Measurements from ENCODE around the gene RNF168.
"Not testable (repeated sequence)": the region's sequence is repeated elsewhere in the genome, so short reads cannot be mapped to it uniquely, and the experiment has no call there.

RNF168 gene

DNA sequence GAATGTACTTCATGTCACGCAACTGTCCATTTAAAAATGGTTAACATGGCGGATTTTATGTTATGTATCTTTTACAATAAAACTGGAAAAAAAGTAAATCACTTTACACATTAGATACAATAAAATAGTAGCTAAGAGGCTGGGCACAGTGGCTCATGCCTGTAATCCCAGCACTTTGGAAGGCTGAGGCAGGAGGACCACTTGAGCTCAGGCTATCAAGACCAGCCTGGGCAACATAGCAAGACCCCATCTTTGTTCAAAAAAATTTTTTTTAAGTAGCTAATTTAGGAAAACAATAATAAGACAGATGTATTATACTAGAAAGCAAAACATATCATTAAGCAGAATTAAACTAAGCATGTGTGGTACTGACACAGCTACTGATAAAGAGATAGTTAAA lies 11.5 kb downstream of the RNF168 start:
- ChIA-PET CTCF (interaction anchor here (0.9 kb wide), 1 partner anchor 36 kb away, joined by 3 read pairs; no protein-coding TSS in a partner anchor), POLR2A (no interaction called here)

DNA sequence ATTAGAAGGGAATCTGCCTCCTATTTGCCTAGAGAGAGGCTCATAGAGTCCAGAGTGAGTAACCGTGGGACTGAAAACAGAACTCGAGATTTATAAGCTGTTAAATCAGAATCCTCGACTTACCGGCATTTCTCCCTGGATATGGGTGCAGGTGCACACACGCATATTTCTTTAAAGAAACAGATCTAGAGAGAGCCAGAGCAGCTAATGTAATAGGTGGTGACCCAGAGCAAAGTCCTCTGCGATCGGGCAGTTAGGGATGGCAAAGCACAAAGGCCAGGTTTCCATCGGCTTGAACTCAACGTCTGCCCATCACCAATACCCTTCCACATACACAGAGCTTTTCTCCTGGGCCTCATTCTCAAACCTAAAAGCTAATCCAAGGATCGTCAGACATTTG lies 13.8 kb downstream of the RNF168 start:
- ChIA-PET CTCF (interaction anchor here (1.1 kb wide), 1 partner anchor 12 kb away, joined by 3 read pairs; no protein-coding TSS in a partner anchor), POLR2A (interaction anchor here (0.7 kb wide), 1 partner anchor 25 kb away, joined by 3 read pairs; no protein-coding TSS in a partner anchor)
- H3K4me3 ChIP-seq (ENCODE audit: low read depth, low read length), result no peak overlapping the region
- TF ChIP-seq, protein P1, sequence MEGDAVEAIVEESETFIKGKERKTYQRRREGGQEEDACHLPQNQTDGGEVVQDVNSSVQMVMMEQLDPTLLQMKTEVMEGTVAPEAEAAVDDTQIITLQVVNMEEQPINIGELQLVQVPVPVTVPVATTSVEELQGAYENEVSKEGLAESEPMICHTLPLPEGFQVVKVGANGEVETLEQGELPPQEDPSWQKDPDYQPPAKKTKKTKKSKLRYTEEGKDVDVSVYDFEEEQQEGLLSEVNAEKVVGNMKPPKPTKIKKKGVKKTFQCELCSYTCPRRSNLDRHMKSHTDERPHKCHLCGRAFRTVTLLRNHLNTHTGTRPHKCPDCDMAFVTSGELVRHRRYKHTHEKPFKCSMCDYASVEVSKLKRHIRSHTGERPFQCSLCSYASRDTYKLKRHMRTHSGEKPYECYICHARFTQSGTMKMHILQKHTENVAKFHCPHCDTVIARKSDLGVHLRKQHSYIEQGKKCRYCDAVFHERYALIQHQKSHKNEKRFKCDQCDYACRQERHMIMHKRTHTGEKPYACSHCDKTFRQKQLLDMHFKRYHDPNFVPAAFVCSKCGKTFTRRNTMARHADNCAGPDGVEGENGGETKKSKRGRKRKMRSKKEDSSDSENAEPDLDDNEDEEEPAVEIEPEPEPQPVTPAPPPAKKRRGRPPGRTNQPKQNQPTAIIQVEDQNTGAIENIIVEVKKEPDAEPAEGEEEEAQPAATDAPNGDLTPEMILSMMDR (IDR thresholded peaks at IDR 0.05; ENCODE audit: insufficient read depth, low read length, missing control alignments), result no peak
- no peak for DNase-seq (ENCODE audit: low read depth, low spot score)

More for the DNA sequence above, 11.5 kb downstream of the RNF168 start:
- H3K4me3 ChIP-seq (ENCODE audit: low read depth, low read length), result no peak overlapping the region
- TF ChIP-seq, protein P1 (IDR thresholded peaks at IDR 0.05; ENCODE audit: insufficient read depth, low read length, missing control alignments), result no peak
- no peak for DNase-seq (ENCODE audit: low read depth, low spot score)

DNA sequence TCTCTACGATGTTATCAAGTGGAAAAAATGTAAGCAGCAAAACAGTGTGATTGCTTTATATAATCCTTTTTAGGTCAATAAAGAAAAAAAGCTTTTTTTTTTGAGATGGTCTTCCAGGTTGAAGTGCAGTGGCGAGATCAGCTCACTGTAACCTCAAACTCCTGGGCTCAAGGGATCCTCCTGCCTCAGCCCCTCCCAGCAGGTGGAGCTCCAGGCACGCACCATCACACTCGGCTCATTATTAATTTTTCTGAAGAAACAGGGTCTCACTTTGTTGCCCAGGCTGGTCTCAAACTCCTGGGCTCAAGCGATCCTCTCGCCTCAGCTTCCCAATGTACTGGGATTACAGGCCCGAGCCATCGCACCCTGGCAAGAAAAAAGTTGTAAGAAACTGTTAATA lies 17.3 kb downstream of the RNF168 start:
- ChIA-PET POLR2A (no interaction called here), CTCF (interaction anchor here (0.8 to 1.6 kb wide), 5 partner anchors 10 to 232 kb away, joined by 3 to 5 read pairs (median 4); partner anchors contain the start of gene SMCO1)
- DNase-seq (ENCODE audit: low read depth, low spot score), result no peak
- TF ChIP-seq, protein P1 (IDR thresholded peaks at IDR 0.05; ENCODE audit: insufficient read depth, low read length, missing control alignments), result peak; percentile 6
- no peak overlapping the region for H3K4me3 ChIP-seq (ENCODE audit: low read depth, low read length)

DNA sequence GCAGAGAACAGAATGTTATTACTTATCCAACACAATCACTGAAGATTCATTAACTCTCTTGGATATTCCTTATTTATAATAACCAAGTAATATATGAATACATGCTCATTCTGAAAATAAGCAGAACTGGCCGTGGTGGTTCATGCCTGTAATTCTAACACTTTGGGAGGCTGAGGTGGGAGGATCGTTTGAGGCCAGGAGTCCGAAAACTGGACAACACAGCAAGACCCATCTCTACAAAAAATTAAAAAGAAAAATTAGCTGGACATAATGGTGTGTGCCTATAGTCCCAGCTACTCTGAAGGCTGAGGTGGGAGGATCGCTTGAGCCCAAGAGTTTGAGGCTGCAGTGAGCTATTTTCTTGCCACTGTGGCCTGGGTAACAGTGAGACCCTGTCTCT lies 25.9 kb downstream of the RNF168 start:
- TF ChIP-seq, protein P1 (IDR thresholded peaks at IDR 0.05; ENCODE audit: insufficient read depth, low read length, missing control alignments), result no peak
- CTCF ChIA-PET, result no interaction called here
- no peak overlapping the region for H3K4me3 ChIP-seq (ENCODE audit: low read depth, low read length)
- POLR2A ChIA-PET, result no interaction called here
- DNase-seq (ENCODE audit: low read depth, low spot score), result no peak

DNA sequence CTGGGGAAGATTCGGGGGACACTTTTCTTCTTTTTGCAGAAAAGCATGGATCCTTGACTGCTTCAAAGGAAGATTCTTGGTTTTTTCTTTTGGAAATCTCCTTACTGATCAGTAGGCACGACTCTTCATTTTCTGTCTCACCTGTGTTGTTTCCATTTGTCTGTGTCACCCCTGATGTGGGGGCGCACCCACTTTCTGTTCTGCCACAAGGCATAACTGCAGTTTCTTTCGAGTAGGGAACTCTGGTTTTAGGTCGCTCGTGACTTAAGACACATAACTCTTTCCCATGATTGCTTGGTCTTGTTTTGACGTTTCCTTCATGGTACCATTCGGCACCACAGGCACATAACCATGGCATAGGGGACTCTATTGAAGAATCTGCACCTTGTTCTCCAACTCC lies 31.3 kb downstream of the RNF168 start:
- no peak for DNase-seq (ENCODE audit: low read depth, low spot score)
- TF ChIP-seq, protein P1 (IDR thresholded peaks at IDR 0.05; ENCODE audit: insufficient read depth, low read length, missing control alignments), result no peak
- CTCF ChIA-PET, result interaction anchor here (0.8 kb wide), 1 partner anchor 51 kb away, joined by 3 read pairs; no protein-coding TSS in a partner anchor
- H3K4me3 ChIP-seq (ENCODE audit: low read depth, low read length), result no peak overlapping the region
- POLR2A ChIA-PET, result no interaction called here

DNA sequence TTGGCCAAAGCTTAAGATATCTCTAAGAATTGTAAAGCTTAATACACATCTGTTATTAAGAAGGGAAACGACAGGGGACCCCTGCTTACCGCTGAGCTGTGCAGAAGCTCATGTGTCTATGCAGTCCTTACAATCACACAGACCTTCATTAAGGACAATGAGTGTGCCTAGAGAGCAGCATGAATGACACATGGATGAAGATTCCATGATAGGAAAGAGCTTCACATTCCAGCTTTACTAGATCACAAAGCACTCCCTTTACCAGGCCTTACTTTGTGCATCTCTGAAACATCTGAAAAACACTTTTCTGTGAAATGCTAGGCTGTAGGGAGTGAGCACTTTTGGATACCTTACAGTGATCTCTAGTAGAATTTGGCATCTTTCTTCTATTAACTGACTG lies 32.0 kb downstream of the RNF168 start:
- ChIA-PET POLR2A (interaction anchor here (0.6 kb wide), 2 partner anchors 9 to 15 kb away, joined by 3 read pairs; no protein-coding TSS in a partner anchor), CTCF (no interaction called here)
- TF ChIP-seq, protein P1 (IDR thresholded peaks at IDR 0.05; ENCODE audit: insufficient read depth, low read length, missing control alignments), result no peak
- DNase-seq (ENCODE audit: low read depth, low spot score), result peak; percentile 34
- H3K4me3 ChIP-seq (ENCODE audit: low read depth, low read length), result no peak overlapping the region

DNA sequence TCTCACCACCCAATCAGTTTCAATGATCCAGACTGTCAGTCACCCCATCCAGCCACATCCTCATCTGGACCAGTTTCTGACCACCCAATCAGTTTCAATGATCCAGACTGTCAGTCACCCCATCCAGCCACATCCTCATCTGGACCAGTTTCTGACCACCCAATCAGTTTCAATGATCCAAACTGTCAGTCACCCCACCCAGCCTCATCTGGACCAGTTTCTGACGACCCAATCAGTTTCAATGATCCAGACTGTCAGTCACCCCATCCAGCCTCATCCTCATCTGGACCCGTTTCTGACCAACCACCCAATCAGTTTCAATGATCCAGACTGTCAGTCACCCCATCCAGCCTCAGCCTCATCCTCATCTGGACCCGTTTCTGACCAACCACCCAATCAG lies 33.4 kb downstream of the RNF168 start:
- DNase-seq (ENCODE audit: low read depth, low spot score); CTCF ChIA-PET; H3K4me3 ChIP-seq (ENCODE audit: low read depth, low read length); POLR2A ChIA-PET: not testable (repeated sequence)

Measured in AG04449 (cell line).